Astrocyte (in vitro differentiated cells and primary cell): Measurements from ENCODE around the gene CNP.

Experiments
- EZH2 ChIP-seq: IDR thresholded peaks from 2 replicates; pipeline ENCODE4 v1.6.1; 2012; ENCODE audit warnings: mild to moderate bottlenecking, low read length, inconsistent platforms; ENCODE audit not compliant: insufficient read depth
- TF ChIP-seq, protein P1 (sequence below): IDR thresholded peaks from 2 replicates; pipeline ENCODE4 v1.5.1; 2011; ENCODE audit warnings: low read depth, mild to moderate bottlenecking, inconsistent platforms, low read length, moderate library complexity; ENCODE audit not compliant: insufficient read depth

GRCh38 chr17:41992576-41992975, 26.0 kb downstream of the CNP start:
- TF ChIP-seq, protein P1, sequence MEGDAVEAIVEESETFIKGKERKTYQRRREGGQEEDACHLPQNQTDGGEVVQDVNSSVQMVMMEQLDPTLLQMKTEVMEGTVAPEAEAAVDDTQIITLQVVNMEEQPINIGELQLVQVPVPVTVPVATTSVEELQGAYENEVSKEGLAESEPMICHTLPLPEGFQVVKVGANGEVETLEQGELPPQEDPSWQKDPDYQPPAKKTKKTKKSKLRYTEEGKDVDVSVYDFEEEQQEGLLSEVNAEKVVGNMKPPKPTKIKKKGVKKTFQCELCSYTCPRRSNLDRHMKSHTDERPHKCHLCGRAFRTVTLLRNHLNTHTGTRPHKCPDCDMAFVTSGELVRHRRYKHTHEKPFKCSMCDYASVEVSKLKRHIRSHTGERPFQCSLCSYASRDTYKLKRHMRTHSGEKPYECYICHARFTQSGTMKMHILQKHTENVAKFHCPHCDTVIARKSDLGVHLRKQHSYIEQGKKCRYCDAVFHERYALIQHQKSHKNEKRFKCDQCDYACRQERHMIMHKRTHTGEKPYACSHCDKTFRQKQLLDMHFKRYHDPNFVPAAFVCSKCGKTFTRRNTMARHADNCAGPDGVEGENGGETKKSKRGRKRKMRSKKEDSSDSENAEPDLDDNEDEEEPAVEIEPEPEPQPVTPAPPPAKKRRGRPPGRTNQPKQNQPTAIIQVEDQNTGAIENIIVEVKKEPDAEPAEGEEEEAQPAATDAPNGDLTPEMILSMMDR: no peak
- no peak for TF ChIP-seq EZH2
